Gastrocnemius medialis (tissue), 4 donors: ENCODE data around the gene FAM234A.

Experiments
- CTCF ChIP-seq, 5 experiments: fragments of 450-650 bp in 3 of 5; fragments of 200-600 bp in 2 of 5; sonication (generic) in 2 of 5; IDR thresholded peaks in 4 of 5; conservative IDR thresholded peaks in 1 of 5; 1 replicate in 4 of 5; 2 replicates in 1 of 5; pipeline ENCODE4 v1.5.1; 2016 to 2019; ENCODE audit warnings: antibody characterized with exemption in 5 of 5, mild to moderate bottlenecking in 3 of 5, moderate library complexity in 3 of 5
- POLR2A ChIP-seq, 2 donors: fragments of 450-650 bp; IDR thresholded peaks; one replicate each; pipeline ENCODE4 v1.6.1; 2017; ENCODE audit warnings: antibody characterized with exemption in 2 of 2, mild to moderate bottlenecking in 2 of 2, moderate library complexity in 2 of 2

- TF ChIP-seq CTCF (IDR thresholded peaks at IDR 0.05 in 4 of 5, conservative IDR thresholded peaks at IDR 0.05 in 1 of 5) (no peak), POLR2A (IDR thresholded peaks at IDR 0.05) (peak; percentile 98)
Measured at GRCh38 chr16:228852-229730, 5.5 kb upstream of the FAM234A start, which contains the start of gene LUC7L.
